ENCODE measurements around the gene FAM167B. TPM values are rescaled to one million over a fixed set of nuclear protein-coding genes. Genes with fewer than 3 reads are reported as not detected.

FAM167B gene
- total RNA-seq, 1 experiment from 2014 or later: 1.5 TPM

DNA sequence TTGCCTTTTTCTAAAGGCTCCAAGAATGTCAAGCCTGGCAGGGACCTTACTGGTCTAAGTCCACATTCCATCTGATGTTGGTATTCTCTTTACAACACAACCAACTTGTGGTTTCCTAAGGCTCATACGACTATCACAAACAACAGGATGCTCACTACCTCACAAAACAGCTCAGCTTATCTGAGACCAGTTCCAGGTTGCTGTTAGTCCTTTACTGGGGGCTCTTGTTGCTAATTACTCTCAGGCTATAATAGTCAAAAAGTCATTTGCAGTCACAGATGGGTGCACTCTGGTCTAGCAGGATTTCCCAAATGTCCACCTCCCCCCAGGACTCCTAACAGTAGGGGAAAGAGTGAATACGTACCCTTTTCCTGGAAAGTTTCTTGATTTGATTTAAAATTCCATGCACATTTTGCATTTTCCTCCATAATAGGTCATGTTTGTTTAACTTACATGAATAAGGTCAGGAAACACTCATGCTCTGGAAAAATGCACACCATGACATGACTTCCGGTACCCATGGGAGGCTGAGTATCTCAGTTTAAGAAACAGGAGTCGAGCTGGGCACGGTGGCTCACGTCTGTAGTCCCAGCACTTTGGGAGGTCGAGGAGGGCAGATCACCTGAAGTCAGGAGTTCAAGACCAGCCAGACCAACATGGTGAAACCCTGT is 20.0 kb downstream of the FAM167B start:
- Histone ChIP-seq H3T11ph (ENCODE audit: low read length) (no peak overlapping the region), H3K4me1 (ENCODE audit: insufficient read depth, low read length) (no peaks in the 10 kb centered on the region), H3K23ac (ENCODE audit: insufficient read length, low read depth, low read length) (no peak overlapping the region), H3K79me1 (ENCODE audit: insufficient read depth, low read depth, low read length, poor library complexity, severe bottlenecking) (no peaks in the 10 kb centered on the region), H3K9ac (ENCODE audit: extremely low read depth, insufficient read length, low read length) (no peak overlapping the region), H4K20me1 (ENCODE audit: control insufficient read depth, insufficient read depth, insufficient read length) (no peaks in the 10 kb centered on the region), H3K4me2 (ENCODE audit: insufficient read depth, insufficient read length, low read length) (no peak overlapping the region), H3K27ac (ENCODE audit: insufficient read length, low read depth, low read length) (no peak overlapping the region), H3K56ac (ENCODE audit: insufficient read length, low read depth, low read length) (no peak overlapping the region), H4K91ac (ENCODE audit: insufficient read length, low read depth, low read length) (no peak overlapping the region), H2AFZ (ENCODE audit: low read length) (no peak overlapping the region), H2AK5ac (ENCODE audit: insufficient read length, low read length) (peak overlapping the region; percentile 65), H3K14ac (ENCODE audit: insufficient read depth, low read length) (no peak overlapping the region), H2BK5ac (ENCODE audit: insufficient read length, low read length) (no peak overlapping the region), H2BK120ac (ENCODE audit: low read depth, low read length, poor library complexity, severe bottlenecking) (no peak overlapping the region), H3K79me2 (ENCODE audit: insufficient read depth, low read length) (no peaks in the 10 kb centered on the region; the same call in 1 of the 2 replicates), H2BK12ac (ENCODE audit: insufficient read length, low read depth, low read length) (no peak overlapping the region), H2BK20ac (ENCODE audit: low read depth, low read length, poor library complexity, severe bottlenecking) (no peak overlapping the region), H4K8ac (replicated peaks; ENCODE audit: insufficient read length, low read depth, low read length) (no peak overlapping the region), H3K18ac (ENCODE audit: insufficient read length, low read depth, low read length) (no peak overlapping the region), H3K23me2 (ENCODE audit: insufficient read length, low read depth, low read length, poor library complexity, severe bottlenecking) (no peaks in the 10 kb centered on the region), H3K4ac (ENCODE audit: low read depth, low read length) (no peak overlapping the region), H2BK15ac (ENCODE audit: low read depth, low read length) (no peak overlapping the region), H3K27me3 (ENCODE audit: insufficient read depth, low read length) (no peaks in the 10 kb centered on the region), H3K9me3 (ENCODE audit: control insufficient read depth, low read depth, low read length) (no peaks in the 10 kb centered on the region), H4K5ac (ENCODE audit: insufficient read length, low read depth, low read length) (no peak overlapping the region)
- no peaks in the 10 kb centered on the region; the same call in 1 of the 2 replicates for H3K27me3 Mint-ChIP-seq (ENCODE audit: low read depth)
- H3K4me1 Mint-ChIP-seq: peaks cover 4 to 19% of the 10 kb centered on the region in 2 experiments
- TF ChIP-seq, protein P1, sequence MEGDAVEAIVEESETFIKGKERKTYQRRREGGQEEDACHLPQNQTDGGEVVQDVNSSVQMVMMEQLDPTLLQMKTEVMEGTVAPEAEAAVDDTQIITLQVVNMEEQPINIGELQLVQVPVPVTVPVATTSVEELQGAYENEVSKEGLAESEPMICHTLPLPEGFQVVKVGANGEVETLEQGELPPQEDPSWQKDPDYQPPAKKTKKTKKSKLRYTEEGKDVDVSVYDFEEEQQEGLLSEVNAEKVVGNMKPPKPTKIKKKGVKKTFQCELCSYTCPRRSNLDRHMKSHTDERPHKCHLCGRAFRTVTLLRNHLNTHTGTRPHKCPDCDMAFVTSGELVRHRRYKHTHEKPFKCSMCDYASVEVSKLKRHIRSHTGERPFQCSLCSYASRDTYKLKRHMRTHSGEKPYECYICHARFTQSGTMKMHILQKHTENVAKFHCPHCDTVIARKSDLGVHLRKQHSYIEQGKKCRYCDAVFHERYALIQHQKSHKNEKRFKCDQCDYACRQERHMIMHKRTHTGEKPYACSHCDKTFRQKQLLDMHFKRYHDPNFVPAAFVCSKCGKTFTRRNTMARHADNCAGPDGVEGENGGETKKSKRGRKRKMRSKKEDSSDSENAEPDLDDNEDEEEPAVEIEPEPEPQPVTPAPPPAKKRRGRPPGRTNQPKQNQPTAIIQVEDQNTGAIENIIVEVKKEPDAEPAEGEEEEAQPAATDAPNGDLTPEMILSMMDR (conservative IDR thresholded peaks at IDR 0.05): no peak
- H3K36me3 Mint-ChIP-seq (ENCODE audit: insufficient read depth in 1 of 3, low read depth in 3 of 3): no peaks in the 10 kb centered on the region
- no peak overlapping the region; a peak in 1 of 7 replicates for H3K27ac Mint-ChIP-seq
- no CpG with 5 or more reads among the region's 7 CpGs for WGBS (ENCODE audit: extremely low coverage, insufficient read length, low lambda C conversion rate)
- H3K4me3 Mint-ChIP-seq: no peak overlapping the region
- no peak for DNase-seq
- no peaks in the 10 kb centered on the region; a peak in 1 of 5 replicates for H3K9me3 Mint-ChIP-seq

Measured in H9 (cell line).